PC-3 (cell line): Measurements from ENCODE around the gene E2F3. TPM values are rescaled to one million over a fixed set of nuclear protein-coding genes. Genes with fewer than 3 reads are reported as not detected.

ENCODE experiments used
- ATAC-seq: fragments of 200-7000 bp; cut with Tn5 transposase; 2 replicates; pipeline ENCODE4 v1.9.1; 2020; ENCODE audit warnings: mild to moderate bottlenecking, moderate library complexity
- BruUV-seq: library from RNA; stranded (reverse); fragments of 400-500 nt; replicated peaks from 2 replicates; lab custom pipeline; 2021; lab: Mats Ljungman, UMichigan
- CTCF ChIA-PET: fragments of 300-600 bp; sonication (Branson Sonifier 250); formaldehyde crosslinking; loops from one replicate; lab custom pipeline; 2022; ENCODE audit warnings: antibody characterized with exemption; lab: Charles Lee
- POLR2A ChIA-PET: fragments of 300-600 bp; sonication (Branson Sonifier 250); formaldehyde crosslinking; loops from one replicate; lab custom pipeline; 2022; ENCODE audit warnings: antibody characterized with exemption; ENCODE audit not compliant: unreplicated experiment; lab: Charles Lee
- DNase-seq: peaks from one replicate; pipeline ENCODE4 v3.0.0-alpha.2; 2015
- H2AFZ ChIP-seq: fragments of 300-600 bp; sonication (generic); 2 replicates; pipeline ENCODE4 v1.6.0; 2016; ENCODE audit warnings: antibody characterized with exemption, low read length
- H3F3A ChIP-seq: fragments of 300-600 bp; sonication (generic); one replicate; pipeline ENCODE4 v1.6.0; 2017; ENCODE audit warnings: antibody characterized with exemption, low read length, control low read depth, mild to moderate bottlenecking; ENCODE audit not compliant: unreplicated experiment
- H3K27ac ChIP-seq: fragments of 300-600 bp; sonication (generic); 2 replicates; pipeline ENCODE4 v1.5.1; 2016; ENCODE audit warnings: mild to moderate bottlenecking, low read length
- H3K27me3 ChIP-seq: fragments of 300-600 bp; sonication (generic); 2 replicates; pipeline ENCODE4 v1.6.1; 2016; ENCODE audit warnings: low read length, mixed read lengths
- H3K36me3 ChIP-seq: fragments of 300-600 bp; sonication (generic); 2 replicates; pipeline ENCODE4 v1.6.1; 2016; ENCODE audit warnings: low read depth, mixed run types, low read length, mixed read lengths
- H3K4me1 ChIP-seq: fragments of 300-600 bp; sonication (generic); 2 replicates; pipeline ENCODE4 v1.5.1; 2016; ENCODE audit warnings: low read length; ENCODE audit not compliant: insufficient read depth
- H3K4me2 ChIP-seq: fragments of 300-600 bp; sonication (generic); 2 replicates; pipeline ENCODE4 v1.6.0; 2016; ENCODE audit warnings: low read length
- H3K4me3 ChIP-seq: fragments of 300-600 bp; sonication (generic); 2 replicates; pipeline ENCODE4 v1.5.1; 2016; ENCODE audit warnings: mild to moderate bottlenecking, low read length, mixed read lengths
- H3K79me2 ChIP-seq: fragments of 300-600 bp; sonication (generic); 2 replicates; pipeline ENCODE4 v1.6.1; 2017; ENCODE audit warnings: low read length, mixed read lengths
- H3K9ac ChIP-seq: fragments of 300-600 bp; sonication (generic); 2 replicates; pipeline ENCODE4 v1.6.0; 2016; ENCODE audit warnings: mild to moderate bottlenecking, low read length
- H3K9me2 ChIP-seq: fragments of 300-600 bp; sonication (generic); replicated peaks from 2 replicates; pipeline ENCODE4 v1.6.1; 2016; ENCODE audit warnings: mixed run types, low read length, mixed read lengths
- H3K9me3 ChIP-seq: fragments of 300-600 bp; sonication (generic); 2 replicates; pipeline ENCODE4 v1.6.1; 2016; ENCODE audit warnings: low read length, mixed read lengths
- H4K20me1 ChIP-seq: fragments of 300-600 bp; sonication (generic); 2 replicates; pipeline ENCODE4 v1.6.1; 2016; ENCODE audit warnings: low read length, mixed read lengths
- CTCF ChIP-seq: fragments of 300-600 bp; sonication (generic); conservative IDR thresholded peaks from 2 replicates; pipeline ENCODE4 v1.5.1; 2017; ENCODE audit warnings: antibody characterized with exemption, low read depth, mild to moderate bottlenecking, low read length
- EZH2 ChIP-seq: fragments of 300-600 bp; sonication (generic); IDR thresholded peaks from one replicate; pipeline ENCODE4 v1.6.1; 2017; ENCODE audit warnings: antibody characterized with exemption, mild to moderate bottlenecking, low read length; ENCODE audit not compliant: unreplicated experiment
- EZH2phosphoT487 ChIP-seq: fragments of 300-600 bp; sonication (generic); IDR thresholded peaks from 2 replicates; pipeline ENCODE4 v1.6.1; 2018; ENCODE audit warnings: mild to moderate bottlenecking, antibody characterized with exemption, low read length, borderline replicate concordance
- intact Hi-C: fragments of 100-400 bp; cut with micrococcal nuclease; formaldehyde crosslinking; loops from 2 replicates; pipeline ENCODE4 v1.9.0; 2023
- total RNA-seq: library from RNA; depleted of rRNA; stranded (reverse); fragments of >200 nt; gene quantifications from 2 replicates; pipeline ENCODE4 v1.2.3, GENCODE V29; 2014

The E2F3 gene
- total RNA-seq, 1 experiment from 2014 or later, result 8.8 TPM

- intact Hi-C loops, result no loop called here
- ChIA-PET POLR2A (no interaction called here), CTCF (no interaction called here)
- ATAC-seq, result no peak
- no peak overlapping the region for H3K4me3 ChIP-seq
- no peaks in the 10 kb centered on the region for H3K9me3 ChIP-seq
- no peak for DNase-seq
- no TSS peak for BruUV-seq
- no peak overlapping the region for H2AFZ ChIP-seq
- no peak overlapping the region for H3K4me2 ChIP-seq
- no peaks in the 10 kb centered on the region for H3K9me2 ChIP-seq
- TF ChIP-seq EZH2 (no peak), CTCF (no peak), EZH2phosphoT487 (no peak)
- H3K36me3 ChIP-seq, result no peaks in the 10 kb centered on the region
- no peaks in the 10 kb centered on the region for H4K20me1 ChIP-seq
- no peak overlapping the region for H3K27ac ChIP-seq
- no peaks in the 10 kb centered on the region for H3F3A ChIP-seq
- no peaks in the 10 kb centered on the region for H3K4me1 ChIP-seq
- H3K27me3 ChIP-seq, result no peaks in the 10 kb centered on the region
- H3K9ac ChIP-seq, result no peak overlapping the region
- H3K79me2 ChIP-seq, result no peaks in the 10 kb centered on the region
Observed at GRCh38 chr6:20370393-20370792, 31.3 kb upstream of the E2F3 start.

GRCh38 chr6:20370801-20371200, 30.9 kb upstream of the E2F3 start:
- Histone ChIP-seq H3K4me3 (no peak overlapping the region), H3K36me3 (no peaks in the 10 kb centered on the region), H3K9me2 (no peaks in the 10 kb centered on the region), H3K9me3 (no peaks in the 10 kb centered on the region), H4K20me1 (no peaks in the 10 kb centered on the region), H3K27ac (no peak overlapping the region), H3K4me2 (no peak overlapping the region), H3K9ac (no peak overlapping the region), H3K4me1 (no peaks in the 10 kb centered on the region), H2AFZ (no peak overlapping the region), H3K27me3 (no peaks in the 10 kb centered on the region), H3F3A (no peaks in the 10 kb centered on the region), H3K79me2 (no peaks in the 10 kb centered on the region)
- intact Hi-C loops, result no loop called here
- TF ChIP-seq EZH2, result no peak
- no peak for TF ChIP-seq EZH2phosphoT487
- no peak for TF ChIP-seq CTCF
- ChIA-PET CTCF (no interaction called here), POLR2A (no interaction called here)
- DNase-seq, result no peak
- BruUV-seq, result no TSS peak
- no peak for ATAC-seq

GRCh38 chr6:20375436-20375835, 26.2 kb upstream of the E2F3 start:
- H3K27ac ChIP-seq, result no peak overlapping the region
- H3K4me1 ChIP-seq, result peaks cover 6% of the 10 kb centered on the region; the same call in 1 of the 2 replicates
- H3K79me2 ChIP-seq, result no peaks in the 10 kb centered on the region
- DNase-seq, result no peak
- ChIA-PET POLR2A (no interaction called here), CTCF (no interaction called here)
- H3K4me3 ChIP-seq, result no peak overlapping the region
- no peak overlapping the region for H3K4me2 ChIP-seq
- no TSS peak for BruUV-seq
- H3K9ac ChIP-seq, result no peak overlapping the region
- TF ChIP-seq EZH2phosphoT487 (no peak), EZH2 (no peak), CTCF (no peak)
- no peak overlapping the region for H2AFZ ChIP-seq
- no peaks in the 10 kb centered on the region for H4K20me1 ChIP-seq
- no peaks in the 10 kb centered on the region for H3K36me3 ChIP-seq
- 0 out of 2 replicates have a peak, but pooled peaks cover 3% of the 10 kb centered on the region for H3K9me2 ChIP-seq
- no peaks in the 10 kb centered on the region for H3K9me3 ChIP-seq
- intact Hi-C loops, result no loop called here
- no peaks in the 10 kb centered on the region for H3F3A ChIP-seq
- no peaks in the 10 kb centered on the region for H3K27me3 ChIP-seq
- ATAC-seq, result no peak
